Osteocyte (in vitro differentiated cells): ENCODE measurements around the gene HINFP. TPM values are rescaled to one million over a fixed set of nuclear protein-coding genes. Genes with fewer than 3 reads are reported as not detected.
A peak's percentile ranks its signal among the peaks of the same experiment; 100 is the strongest.

Source experiments
- DNase-seq: peaks from one replicate; pipeline ENCODE4 v3.0.0; 2021; ENCODE audit warnings: mixed read lengths; ENCODE audit not compliant: unreplicated experiment; ENCODE audit errors: extremely low spot score
- H3K27ac Mint-ChIP-seq: one replicate; pipeline ENCODE4 v1.8.0; 2021; ENCODE audit warnings: mild to moderate bottlenecking, mixed read lengths; ENCODE audit not compliant: unreplicated experiment
- H3K27me3 Mint-ChIP-seq: one replicate; pipeline ENCODE4 v1.8.0; 2021; ENCODE audit warnings: mixed read lengths; ENCODE audit not compliant: unreplicated experiment
- H3K36me3 Mint-ChIP-seq: one replicate; pipeline ENCODE4 v1.8.0; 2021; ENCODE audit warnings: mixed read lengths; ENCODE audit not compliant: unreplicated experiment
- H3K4me1 Mint-ChIP-seq: one replicate; pipeline ENCODE4 v1.8.0; 2021; ENCODE audit warnings: mixed read lengths; ENCODE audit not compliant: unreplicated experiment
- H3K4me3 Mint-ChIP-seq: one replicate; pipeline ENCODE4 v1.8.0; 2021; ENCODE audit warnings: mild to moderate bottlenecking, moderate library complexity, mixed read lengths; ENCODE audit not compliant: unreplicated experiment
- H3K9me3 Mint-ChIP-seq: one replicate; pipeline ENCODE4 v1.8.0; 2021; ENCODE audit warnings: mixed read lengths; ENCODE audit not compliant: unreplicated experiment
- total RNA-seq: library from RNA; stranded (reverse); gene quantifications from 2 replicates; pipeline ENCODE4 v1.2.1, GENCODE V29; 2021
- TF ChIP-seq, protein P1 (sequence below): fragments of 200-600 bp; sonication (generic); IDR thresholded peaks from 2 replicates; pipeline ENCODE4 v1.5.0; 2021; ENCODE audit warnings: antibody characterized with exemption, mild to moderate bottlenecking, moderate library complexity

Gene HINFP
- total RNA-seq, 1 donor from 2014 or later = 26.1 TPM

DNA sequence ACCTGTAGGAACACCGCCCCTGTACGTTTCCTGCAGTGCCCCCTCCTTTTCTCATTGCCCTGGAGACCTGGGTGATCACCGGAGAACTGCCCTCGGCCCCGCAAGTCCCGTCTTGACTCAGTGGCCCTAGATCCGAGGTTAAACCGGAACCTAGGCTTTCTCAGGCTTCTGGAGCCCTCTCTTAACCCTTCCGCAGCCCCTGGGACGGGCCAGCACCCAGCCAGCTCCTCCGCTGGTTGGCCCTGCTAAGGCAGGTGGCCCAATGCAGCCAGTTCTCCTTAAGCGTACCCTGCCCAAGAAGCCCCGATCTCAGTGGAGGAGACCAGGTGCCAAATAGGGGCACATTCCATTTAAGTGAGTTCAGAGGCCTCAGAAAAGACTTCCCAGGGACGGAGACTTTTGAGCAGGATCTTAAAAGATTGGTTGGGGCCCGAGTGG is 47.9 kb downstream of the HINFP start:
- TF ChIP-seq, protein P1, sequence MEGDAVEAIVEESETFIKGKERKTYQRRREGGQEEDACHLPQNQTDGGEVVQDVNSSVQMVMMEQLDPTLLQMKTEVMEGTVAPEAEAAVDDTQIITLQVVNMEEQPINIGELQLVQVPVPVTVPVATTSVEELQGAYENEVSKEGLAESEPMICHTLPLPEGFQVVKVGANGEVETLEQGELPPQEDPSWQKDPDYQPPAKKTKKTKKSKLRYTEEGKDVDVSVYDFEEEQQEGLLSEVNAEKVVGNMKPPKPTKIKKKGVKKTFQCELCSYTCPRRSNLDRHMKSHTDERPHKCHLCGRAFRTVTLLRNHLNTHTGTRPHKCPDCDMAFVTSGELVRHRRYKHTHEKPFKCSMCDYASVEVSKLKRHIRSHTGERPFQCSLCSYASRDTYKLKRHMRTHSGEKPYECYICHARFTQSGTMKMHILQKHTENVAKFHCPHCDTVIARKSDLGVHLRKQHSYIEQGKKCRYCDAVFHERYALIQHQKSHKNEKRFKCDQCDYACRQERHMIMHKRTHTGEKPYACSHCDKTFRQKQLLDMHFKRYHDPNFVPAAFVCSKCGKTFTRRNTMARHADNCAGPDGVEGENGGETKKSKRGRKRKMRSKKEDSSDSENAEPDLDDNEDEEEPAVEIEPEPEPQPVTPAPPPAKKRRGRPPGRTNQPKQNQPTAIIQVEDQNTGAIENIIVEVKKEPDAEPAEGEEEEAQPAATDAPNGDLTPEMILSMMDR = no peak
- H3K9me3 Mint-ChIP-seq = no peaks in the 10 kb centered on the region
- H3K27me3 Mint-ChIP-seq = no peaks in the 10 kb centered on the region
- H3K36me3 Mint-ChIP-seq = no peaks in the 10 kb centered on the region
- H3K27ac Mint-ChIP-seq = peak overlapping the region; percentile 76
- no peak for DNase-seq
- peak overlapping the region; percentile 72 for H3K4me3 Mint-ChIP-seq
- peaks cover 6% of the 10 kb centered on the region for H3K4me1 Mint-ChIP-seq

DNA sequence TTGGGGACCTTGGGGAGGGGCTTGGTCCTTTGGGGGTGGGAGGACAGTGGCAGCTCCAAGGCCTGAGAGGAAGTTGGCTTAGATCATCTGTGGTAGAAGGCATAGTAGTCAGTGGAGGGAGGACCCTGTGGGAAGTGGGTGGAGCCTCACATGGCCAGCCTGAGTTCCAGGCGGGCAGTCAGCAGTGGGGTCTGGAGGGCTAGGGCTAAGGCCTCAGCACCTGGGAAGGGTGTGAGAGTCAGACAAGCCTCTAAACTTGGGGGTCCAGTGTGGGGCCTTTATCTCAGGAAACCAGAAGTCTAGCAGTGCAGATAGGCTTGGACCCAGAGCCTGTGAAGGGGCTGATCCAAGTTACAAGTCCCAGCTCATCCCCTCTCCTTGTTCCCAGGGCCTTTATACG is 51.1 kb downstream of the HINFP start:
- Mint-ChIP-seq H3K27ac (no peak overlapping the region), H3K4me3 (no peak overlapping the region), H3K9me3 (no peaks in the 10 kb centered on the region)

DNA sequence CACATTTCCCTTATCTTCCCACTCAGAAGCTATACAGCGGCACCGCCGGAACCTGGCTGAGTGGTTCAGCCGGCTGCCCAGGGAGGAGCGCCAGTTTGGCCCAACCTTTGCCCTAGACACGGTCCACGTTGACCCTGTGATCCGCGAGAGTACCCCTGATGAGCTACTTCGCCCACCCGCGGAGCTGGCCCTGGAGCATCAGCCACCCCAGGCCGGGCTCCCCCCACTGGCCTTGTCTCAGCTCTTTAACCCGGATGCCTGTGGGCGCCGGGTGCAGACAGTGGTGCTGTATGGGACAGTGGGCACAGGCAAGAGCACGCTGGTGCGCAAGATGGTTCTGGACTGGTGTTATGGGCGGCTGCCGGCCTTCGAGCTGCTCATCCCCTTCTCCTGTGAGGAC is 52.1 kb downstream of the HINFP start:
- Mint-ChIP-seq H3K4me1 (peaks cover 14% of the 10 kb centered on the region), H3K27me3 (no peaks in the 10 kb centered on the region), H3K4me3 (no peak overlapping the region), H3K36me3 (peaks cover 2% of the 10 kb centered on the region), H3K27ac (no peak overlapping the region), H3K9me3 (no peaks in the 10 kb centered on the region)
- DNase-seq = no peak
- TF ChIP-seq, protein P1 = no peak

More for the DNA sequence above, 51.1 kb downstream of the HINFP start:
- Mint-ChIP-seq H3K27me3 (no peaks in the 10 kb centered on the region), H3K4me1 (peaks cover 6% of the 10 kb centered on the region), H3K36me3 (peaks cover 2% of the 10 kb centered on the region)
- DNase-seq = no peak
- TF ChIP-seq, protein P1 = no peak

DNA sequence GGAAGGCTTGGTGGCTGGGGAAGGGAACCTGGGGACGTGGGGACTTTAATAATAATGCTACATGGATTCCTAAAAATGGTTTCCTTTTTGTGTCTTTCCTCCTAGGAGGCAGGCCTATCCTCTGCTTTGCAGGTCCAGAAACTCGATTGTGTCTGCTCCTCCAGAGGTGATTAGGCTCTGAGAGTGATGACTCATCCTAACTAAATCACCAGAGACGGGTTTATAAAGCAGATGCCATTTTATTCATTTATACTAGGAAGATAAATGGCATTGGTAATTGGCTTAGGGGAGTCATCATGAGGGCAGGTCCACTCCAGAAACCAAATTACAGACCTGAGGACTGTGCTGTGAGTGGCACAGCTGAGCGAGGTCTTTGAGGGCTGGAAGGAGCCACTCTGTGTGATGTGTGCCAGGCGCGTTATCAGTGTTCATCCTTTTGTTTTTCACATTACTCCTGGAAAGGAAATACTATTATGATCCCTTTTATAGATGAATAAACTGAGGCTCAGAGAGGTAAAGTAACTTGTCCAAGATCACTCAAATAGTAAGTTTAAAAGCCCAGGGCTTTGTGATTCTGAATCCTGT is 54.2 kb downstream of the HINFP start:
- Mint-ChIP-seq H3K4me1 (peaks cover 9% of the 10 kb centered on the region), H3K27me3 (no peaks in the 10 kb centered on the region), H3K4me3 (no peak overlapping the region), H3K36me3 (peaks cover 5% of the 10 kb centered on the region), H3K27ac (no peak overlapping the region), H3K9me3 (no peaks in the 10 kb centered on the region)
- TF ChIP-seq, protein P1 = no peak
- no peak for DNase-seq

DNA sequence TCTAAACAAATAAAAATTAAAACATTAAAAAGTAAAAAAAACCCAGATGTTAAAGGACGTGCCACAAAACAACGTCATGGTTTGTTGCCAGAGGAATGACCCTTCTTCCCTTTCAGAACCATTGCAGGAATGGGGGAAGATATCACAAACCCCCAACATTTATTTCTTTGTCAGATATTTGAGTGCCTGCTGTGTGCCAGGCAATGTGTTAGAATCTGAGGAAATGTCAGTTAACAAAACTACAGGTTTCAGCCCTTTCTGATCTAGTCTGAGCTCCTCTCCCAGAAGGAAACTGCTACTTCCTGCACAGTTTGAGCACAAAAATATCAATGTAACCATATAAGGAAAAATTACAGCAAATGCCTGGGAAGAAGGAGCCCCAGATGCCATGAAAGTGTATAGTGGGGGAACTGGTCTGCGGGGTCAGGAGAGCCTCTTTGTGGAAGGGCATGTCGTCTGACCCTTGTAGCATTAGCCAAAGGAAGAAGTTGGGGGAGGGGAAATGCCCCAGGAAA is 56.8 kb downstream of the HINFP start:
- no peak overlapping the region for H3K27ac Mint-ChIP-seq
- H3K4me3 Mint-ChIP-seq = no peak overlapping the region
- no peaks in the 10 kb centered on the region for H3K27me3 Mint-ChIP-seq
- peaks cover 5% of the 10 kb centered on the region for H3K36me3 Mint-ChIP-seq
- H3K4me1 Mint-ChIP-seq = peaks cover 9% of the 10 kb centered on the region
- no peaks in the 10 kb centered on the region for H3K9me3 Mint-ChIP-seq
- TF ChIP-seq, protein P1 = no peak
- no peak for DNase-seq
